Spleen (tissue), 7 donors: ENCODE measurements around the gene P2RY12.

Source experiments
- POLR2A ChIP-seq, 3 donors: fragments of 450-650 bp; IDR thresholded peaks; one replicate each; pipeline ENCODE4 v1.5.1; 2017; ENCODE audit warnings: antibody characterized with exemption in 3 of 3, mild to moderate bottlenecking in 1 of 3
- TF ChIP-seq, protein P1 (sequence below), 11 experiments: fragments of 200-600 bp in 7 of 11; fragments of 450-650 bp in 4 of 11; sonication (generic) in 4 of 11; IDR thresholded peaks in 8 of 11; conservative IDR thresholded peaks in 3 of 11; 1 replicate in 7 of 11; 2 replicates in 4 of 11; pipeline versions ENCODE4 v1.4.0 to v1.8.0; 2016 to 2021; ENCODE audit warnings: antibody characterized with exemption in 11 of 11, inconsistent platforms in 4 of 11, mild to moderate bottlenecking in 1 of 11
- donor health status: DM: no; HTN: no; CAD: no; lungs with moderate emphysema.
- donor health status: DM: no; HTN: no; CAD: no.
- donor health status: DM: no; HTN: no; CAD: no.

DNA sequence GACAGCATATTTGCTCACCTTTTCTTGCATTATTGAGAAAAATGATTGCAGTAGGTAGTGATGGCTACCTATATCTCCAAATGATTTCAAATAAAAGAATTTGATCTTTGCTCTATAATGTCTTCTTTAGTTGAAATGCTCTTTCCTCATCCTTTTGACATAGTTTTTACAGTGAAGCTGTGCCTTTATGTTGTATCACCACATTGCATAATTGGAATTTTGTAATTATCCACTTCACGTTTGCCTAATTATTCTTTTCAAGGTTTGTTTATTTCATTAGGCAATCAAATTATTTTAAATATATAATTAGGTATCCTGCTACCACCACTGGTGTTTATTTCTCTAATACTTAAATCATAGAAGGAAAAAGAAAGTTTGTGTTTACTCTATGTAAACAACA is 33.9 kb downstream of the P2RY12 start:
- TF ChIP-seq, protein P1, sequence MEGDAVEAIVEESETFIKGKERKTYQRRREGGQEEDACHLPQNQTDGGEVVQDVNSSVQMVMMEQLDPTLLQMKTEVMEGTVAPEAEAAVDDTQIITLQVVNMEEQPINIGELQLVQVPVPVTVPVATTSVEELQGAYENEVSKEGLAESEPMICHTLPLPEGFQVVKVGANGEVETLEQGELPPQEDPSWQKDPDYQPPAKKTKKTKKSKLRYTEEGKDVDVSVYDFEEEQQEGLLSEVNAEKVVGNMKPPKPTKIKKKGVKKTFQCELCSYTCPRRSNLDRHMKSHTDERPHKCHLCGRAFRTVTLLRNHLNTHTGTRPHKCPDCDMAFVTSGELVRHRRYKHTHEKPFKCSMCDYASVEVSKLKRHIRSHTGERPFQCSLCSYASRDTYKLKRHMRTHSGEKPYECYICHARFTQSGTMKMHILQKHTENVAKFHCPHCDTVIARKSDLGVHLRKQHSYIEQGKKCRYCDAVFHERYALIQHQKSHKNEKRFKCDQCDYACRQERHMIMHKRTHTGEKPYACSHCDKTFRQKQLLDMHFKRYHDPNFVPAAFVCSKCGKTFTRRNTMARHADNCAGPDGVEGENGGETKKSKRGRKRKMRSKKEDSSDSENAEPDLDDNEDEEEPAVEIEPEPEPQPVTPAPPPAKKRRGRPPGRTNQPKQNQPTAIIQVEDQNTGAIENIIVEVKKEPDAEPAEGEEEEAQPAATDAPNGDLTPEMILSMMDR (IDR thresholded peaks at IDR 0.05 in 8 of 11, conservative IDR thresholded peaks at IDR 0.05 in 3 of 11), result no peak
- no peak for TF ChIP-seq POLR2A (IDR thresholded peaks at IDR 0.05)
